NT2/D1 (cell line): ENCODE results near the gene OAS2.
"Not testable (repeated sequence)": the region's sequence is repeated elsewhere in the genome, so short reads cannot be mapped to it uniquely, and the experiment has no call there.

ENCODE experiments used
- DNase-seq: peaks from one replicate; pipeline ENCODE4 v3.0.0-alpha.2; 2011; ENCODE audit warnings: low read depth, low spot score
- H3K27me3 ChIP-seq: 2 replicates; pipeline ENCODE4 v1.6.0; 2011; ENCODE audit warnings: mild to moderate bottlenecking; ENCODE audit not compliant: insufficient read length, insufficient read depth
- H3K36me3 ChIP-seq: 2 replicates; pipeline ENCODE4 v1.6.1; 2011; ENCODE audit warnings: mild to moderate bottlenecking, low read length, mixed read lengths; ENCODE audit not compliant: insufficient read depth, insufficient read length
- H3K4me1 ChIP-seq: 2 replicates; pipeline ENCODE4 v1.5.1; 2011; ENCODE audit not compliant: insufficient read depth, insufficient read length
- H3K4me3 ChIP-seq: 2 replicates; pipeline ENCODE4 v1.5.1; 2011; ENCODE audit warnings: low read depth; ENCODE audit not compliant: insufficient read length
- H3K9ac ChIP-seq: 2 replicates; pipeline ENCODE4 v1.6.0; 2011; ENCODE audit warnings: low read depth; ENCODE audit not compliant: insufficient read length
- H3K9me3 ChIP-seq: 2 replicates; pipeline ENCODE4 v1.5.1; 2011; ENCODE audit warnings: mild to moderate bottlenecking, low read length; ENCODE audit not compliant: insufficient read depth
- SUZ12 ChIP-seq: IDR thresholded peaks from 2 replicates; pipeline ENCODE4 v1.6.1; 2011; ENCODE audit not compliant: insufficient read length, insufficient read depth; ENCODE audit errors: extremely low read depth
- YY1 ChIP-seq: IDR thresholded peaks from 2 replicates; pipeline ENCODE4 v1.6.1; 2011; ENCODE audit not compliant: insufficient read length, insufficient read depth
- ZNF274 ChIP-seq: IDR thresholded peaks from 2 replicates; pipeline ENCODE4 v1.6.1; 2011; ENCODE audit warnings: mild to moderate bottlenecking, low read depth, low read length

The OAS2 gene

DNA sequence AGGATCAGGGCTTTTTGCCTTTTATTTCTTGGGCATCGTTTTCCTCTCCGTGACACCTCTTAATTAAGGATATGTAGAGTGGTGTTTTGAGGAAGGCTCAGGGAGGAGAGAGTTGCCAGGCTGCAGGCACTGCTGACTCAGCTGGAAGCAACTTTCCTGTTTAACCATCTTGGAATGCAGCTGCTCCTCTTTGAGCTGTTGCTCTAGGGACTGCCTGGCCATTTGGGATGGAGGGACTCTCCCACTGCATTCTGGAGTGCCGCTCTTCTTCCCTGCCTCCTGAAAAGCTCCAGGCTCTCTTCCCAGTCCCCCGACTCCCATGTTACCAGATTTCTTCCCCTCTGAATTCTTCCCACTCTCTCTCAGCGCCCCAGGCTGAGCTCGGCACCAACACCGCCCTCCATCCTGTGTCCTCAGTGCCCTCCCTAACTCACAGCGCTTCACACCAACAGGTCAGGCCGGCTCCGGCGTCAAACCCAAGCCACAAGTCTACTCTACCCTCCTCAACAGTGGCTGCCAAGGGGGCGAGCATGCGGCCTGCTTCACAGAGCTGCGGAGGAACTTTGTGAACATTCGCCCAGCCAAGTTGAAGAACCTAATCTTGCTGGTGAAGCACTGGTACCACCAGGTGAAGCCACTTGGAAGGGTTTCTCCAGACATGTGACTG, 34.2 kb upstream of the OAS2 start:
- DNase-seq = peak; percentile 20
- Histone ChIP-seq H3K9ac (no peak overlapping the region), H3K9me3 (no peaks in the 10 kb centered on the region), H3K27me3 (peaks cover 11% of the 10 kb centered on the region), H3K4me3 (no peak overlapping the region), H3K4me1 (peaks cover 3% of the 10 kb centered on the region), H3K36me3 (peaks cover 4% of the 10 kb centered on the region)
- TF ChIP-seq SUZ12 (no peak), YY1 (no peak), ZNF274 (no peak)

DNA sequence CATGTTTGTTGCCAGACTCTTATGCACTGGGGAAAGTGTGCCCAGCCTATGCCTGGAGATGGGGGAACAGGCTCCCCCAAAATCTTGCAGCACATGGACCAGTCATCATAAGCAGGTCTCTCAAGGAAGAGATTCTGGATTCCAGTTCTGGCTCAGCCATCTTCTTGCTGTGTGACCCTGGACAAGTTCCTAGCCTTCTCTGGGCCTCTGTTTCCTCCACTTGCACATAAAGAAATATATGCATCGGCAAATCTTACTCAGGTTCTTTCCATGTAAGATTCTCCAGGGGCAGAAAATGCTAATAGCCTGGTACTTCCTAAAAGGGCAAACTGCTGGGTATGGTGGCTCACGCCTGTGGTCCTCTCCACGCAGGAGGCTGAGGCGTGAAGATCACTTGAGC, 32.8 kb upstream of the OAS2 start:
- no peak overlapping the region for H3K4me3 ChIP-seq
- no peak overlapping the region for H3K9ac ChIP-seq
- no peaks in the 10 kb centered on the region for H3K9me3 ChIP-seq
- peaks cover 3% of the 10 kb centered on the region for H3K4me1 ChIP-seq
- DNase-seq = no peak
- no peak for TF ChIP-seq ZNF274
- H3K36me3 ChIP-seq = peaks cover 4% of the 10 kb centered on the region
- H3K27me3 ChIP-seq = no peaks in the 10 kb centered on the region

DNA sequence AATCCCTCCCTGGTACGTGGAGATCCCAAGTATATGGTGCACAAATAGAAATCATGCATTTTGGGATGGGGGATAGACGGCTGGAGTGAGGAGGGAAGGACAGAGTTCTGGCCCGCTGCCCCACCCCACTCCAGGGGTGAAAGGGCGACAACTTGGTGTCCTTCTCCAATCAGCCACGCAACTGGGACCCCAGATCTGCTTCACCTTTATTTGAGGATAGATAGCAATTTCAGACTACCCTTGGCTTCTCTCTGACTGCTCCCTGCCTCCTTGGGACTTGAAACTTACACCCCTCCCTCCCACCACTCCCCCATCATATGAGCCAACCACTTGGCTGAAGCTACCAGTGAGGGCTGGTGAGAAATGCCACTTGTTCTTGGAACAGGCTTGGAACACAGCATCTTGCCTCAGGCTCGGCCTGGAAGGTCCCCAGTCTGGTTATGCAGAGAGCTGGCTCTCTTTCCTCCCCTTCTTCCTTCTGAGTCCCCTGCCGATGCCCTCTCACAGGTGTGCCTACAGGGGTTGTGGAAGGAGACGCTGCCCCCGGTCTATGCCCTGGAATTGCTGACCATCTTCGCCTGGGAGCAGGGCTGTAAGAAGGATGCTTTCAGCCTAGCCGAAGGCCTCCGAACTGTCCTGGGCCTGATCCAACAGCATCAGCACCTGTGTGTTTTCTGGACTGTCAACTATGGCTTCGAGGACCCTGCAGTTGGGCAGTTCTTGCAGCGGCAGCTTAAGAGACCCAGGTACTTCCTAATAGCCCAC, 31.9 kb upstream of the OAS2 start:
- H3K4me1 ChIP-seq = peaks cover 3% of the 10 kb centered on the region
- H3K9ac ChIP-seq = no peak overlapping the region
- H3K27me3 ChIP-seq = no peaks in the 10 kb centered on the region
- TF ChIP-seq SUZ12 = no peak
- TF ChIP-seq YY1 = no peak
- no peak for TF ChIP-seq ZNF274
- H3K36me3 ChIP-seq = peaks cover 4% of the 10 kb centered on the region
- DNase-seq = no peak
- H3K9me3 ChIP-seq = no peaks in the 10 kb centered on the region
- H3K4me3 ChIP-seq = no peak overlapping the region

DNA sequence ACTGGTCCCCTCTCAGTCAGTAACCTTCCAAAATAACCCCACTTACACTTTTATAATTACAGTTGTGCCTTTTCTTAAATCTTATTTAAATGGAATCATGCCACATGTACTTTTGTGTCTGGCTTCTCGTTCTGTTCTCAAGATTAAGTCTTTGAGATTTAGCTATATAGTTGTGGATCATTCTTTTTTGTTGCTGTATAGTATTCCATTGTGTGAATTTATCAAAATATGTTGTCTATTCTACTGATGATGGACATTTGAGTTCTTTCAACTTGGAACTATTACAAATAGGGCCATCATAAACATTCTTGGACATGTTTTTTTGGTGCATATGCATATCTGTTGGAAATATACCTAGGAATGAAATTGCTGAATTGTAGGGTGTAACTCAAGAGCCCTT, 31.0 kb upstream of the OAS2 start:
- Histone ChIP-seq H3K9me3 (no peaks in the 10 kb centered on the region), H3K27me3 (no peaks in the 10 kb centered on the region), H3K4me3 (no peak overlapping the region), H3K36me3 (peaks cover 4% of the 10 kb centered on the region), H3K9ac (no peak overlapping the region), H3K4me1 (peaks cover 3% of the 10 kb centered on the region)
- no peak for DNase-seq
- TF ChIP-seq YY1 = no peak
- no peak for TF ChIP-seq SUZ12
- no peak for TF ChIP-seq ZNF274

DNA sequence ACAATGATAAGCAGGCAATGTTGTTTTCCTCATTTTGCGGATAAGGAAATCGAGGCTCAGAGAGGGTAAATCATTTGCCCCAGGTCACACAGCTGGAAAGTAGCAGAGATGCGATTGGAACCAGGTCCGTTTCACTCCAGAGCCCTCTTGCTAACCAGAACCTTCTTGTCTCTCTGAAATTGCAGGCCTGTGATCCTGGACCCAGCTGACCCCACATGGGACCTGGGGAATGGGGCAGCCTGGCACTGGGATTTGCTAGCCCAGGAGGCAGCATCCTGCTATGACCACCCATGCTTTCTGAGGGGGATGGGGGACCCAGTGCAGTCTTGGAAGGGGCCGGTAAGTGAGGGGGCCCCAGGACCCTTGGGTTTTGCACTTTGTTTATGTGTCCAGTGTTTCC, 30.6 kb upstream of the OAS2 start:
- DNase-seq = no peak
- no peak overlapping the region for H3K9ac ChIP-seq
- no peak overlapping the region for H3K4me3 ChIP-seq
- H3K4me1 ChIP-seq = peaks cover 3% of the 10 kb centered on the region
- peaks cover 4% of the 10 kb centered on the region for H3K36me3 ChIP-seq
- no peaks in the 10 kb centered on the region for H3K27me3 ChIP-seq
- no peaks in the 10 kb centered on the region for H3K9me3 ChIP-seq
- TF ChIP-seq ZNF274 = no peak
- no peak for TF ChIP-seq SUZ12
- no peak for TF ChIP-seq YY1

DNA sequence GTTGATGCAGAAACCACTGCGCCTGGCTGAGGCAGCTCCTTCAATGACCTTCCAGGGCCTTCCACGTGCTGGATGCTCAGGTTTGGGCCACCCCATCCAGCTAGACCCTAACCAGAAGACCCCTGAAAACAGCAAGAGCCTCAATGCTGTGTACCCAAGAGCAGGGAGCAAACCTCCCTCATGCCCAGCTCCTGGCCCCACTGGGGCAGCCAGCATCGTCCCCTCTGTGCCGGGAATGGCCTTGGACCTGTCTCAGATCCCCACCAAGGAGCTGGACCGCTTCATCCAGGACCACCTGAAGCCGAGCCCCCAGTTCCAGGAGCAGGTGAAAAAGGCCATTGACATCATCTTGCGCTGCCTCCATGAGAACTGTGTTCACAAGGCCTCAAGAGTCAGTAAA, 29.5 kb upstream of the OAS2 start:
- Histone ChIP-seq H3K36me3 (peaks cover 4% of the 10 kb centered on the region), H3K9me3 (no peaks in the 10 kb centered on the region), H3K9ac (no peak overlapping the region), H3K4me1 (peaks cover 3% of the 10 kb centered on the region), H3K27me3 (no peaks in the 10 kb centered on the region), H3K4me3 (no peak overlapping the region)
- no peak for DNase-seq
- no peak for TF ChIP-seq SUZ12

DNA sequence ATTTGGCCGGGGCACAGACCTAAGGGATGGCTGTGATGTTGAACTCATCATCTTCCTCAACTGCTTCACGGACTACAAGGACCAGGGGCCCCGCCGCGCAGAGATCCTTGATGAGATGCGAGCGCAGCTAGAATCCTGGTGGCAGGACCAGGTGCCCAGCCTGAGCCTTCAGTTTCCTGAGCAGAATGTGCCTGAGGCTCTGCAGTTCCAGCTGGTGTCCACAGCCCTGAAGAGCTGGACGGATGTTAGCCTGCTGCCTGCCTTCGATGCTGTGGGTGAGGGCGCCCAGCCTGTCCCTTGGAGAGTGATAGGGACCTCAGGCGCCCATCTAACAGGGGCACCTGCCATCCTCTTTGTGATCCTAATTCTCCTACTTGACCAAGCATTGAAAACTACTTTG, 27.6 kb upstream of the OAS2 start:
- H3K9ac ChIP-seq = no peak overlapping the region
- H3K4me1 ChIP-seq = no peaks in the 10 kb centered on the region
- DNase-seq = no peak
- peaks cover 4% of the 10 kb centered on the region for H3K36me3 ChIP-seq
- no peak for TF ChIP-seq ZNF274
- no peak for TF ChIP-seq YY1
- TF ChIP-seq SUZ12 = no peak
- H3K9me3 ChIP-seq = no peaks in the 10 kb centered on the region
- H3K4me3 ChIP-seq = no peak overlapping the region
- H3K27me3 ChIP-seq = no peaks in the 10 kb centered on the region

DNA sequence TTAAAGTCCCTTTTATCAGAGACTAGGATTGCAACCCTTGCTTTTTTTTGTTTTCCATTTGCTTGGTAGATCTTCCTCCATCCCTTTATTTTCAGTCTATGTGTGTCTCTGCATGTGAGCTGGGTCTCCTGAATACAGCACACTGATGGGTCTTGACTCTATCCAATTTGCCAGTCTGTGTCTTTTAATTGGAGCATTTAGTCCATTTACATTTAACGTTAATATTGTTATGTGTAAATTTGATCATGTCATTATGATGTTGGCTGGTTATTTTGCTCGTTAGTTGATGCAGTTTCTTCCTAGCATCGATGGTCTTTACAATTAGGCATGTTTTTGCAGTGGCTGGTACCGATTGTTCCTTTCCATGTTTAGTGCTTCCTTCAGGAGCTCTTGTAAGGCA, 21.2 kb upstream of the OAS2 start:
- H3K4me1 ChIP-seq, H3K36me3 ChIP-seq, H3K9ac ChIP-seq, H3K27me3 ChIP-seq, DNase-seq, H3K4me3 ChIP-seq: not testable (repeated sequence)
- H3K9me3 ChIP-seq = peaks cover 20% of the 10 kb centered on the region
